GM06990 (cell line): Measurements from ENCODE around the gene GEN1.
A peak's percentile ranks its signal among the peaks of the same experiment; 100 is the strongest.

Source experiments
- DNase-seq: peaks from one replicate; pipeline ENCODE4 v3.0.0-alpha.2; 2011; ENCODE audit not compliant: insufficient read length; ENCODE audit errors: extremely low read depth
- H3K27me3 ChIP-seq: replicated peaks from 2 replicates; pipeline ENCODE4 v1.6.0; 2011; ENCODE audit warnings: low read length; ENCODE audit not compliant: control insufficient read depth, insufficient read depth
- H3K36me3 ChIP-seq: 2 replicates; pipeline ENCODE4 v1.5.1; 2011; ENCODE audit warnings: low read length; ENCODE audit not compliant: control insufficient read depth, insufficient read depth
- H3K4me3 ChIP-seq: replicated peaks from 2 replicates; pipeline ENCODE4 v1.5.1; 2011; ENCODE audit warnings: low read depth, mild to moderate bottlenecking, control low read depth, low read length
- TF ChIP-seq, protein P1 (sequence below): IDR thresholded peaks from 2 replicates; pipeline ENCODE4 v1.5.1; 2011; ENCODE audit warnings: low read length, control low read depth, mild to moderate bottlenecking, inconsistent platforms; ENCODE audit not compliant: insufficient read depth, poor library complexity, severe bottlenecking

The GEN1 gene

GRCh38 chr2:17813742-17814473 is 60.0 kb downstream of the GEN1 start:
- Histone ChIP-seq H3K4me3 (no peak overlapping the region), H3K36me3 (no peaks in the 10 kb centered on the region), H3K27me3 (no peaks in the 10 kb centered on the region)
- DNase-seq, result peak; percentile 75
- TF ChIP-seq, protein P1, sequence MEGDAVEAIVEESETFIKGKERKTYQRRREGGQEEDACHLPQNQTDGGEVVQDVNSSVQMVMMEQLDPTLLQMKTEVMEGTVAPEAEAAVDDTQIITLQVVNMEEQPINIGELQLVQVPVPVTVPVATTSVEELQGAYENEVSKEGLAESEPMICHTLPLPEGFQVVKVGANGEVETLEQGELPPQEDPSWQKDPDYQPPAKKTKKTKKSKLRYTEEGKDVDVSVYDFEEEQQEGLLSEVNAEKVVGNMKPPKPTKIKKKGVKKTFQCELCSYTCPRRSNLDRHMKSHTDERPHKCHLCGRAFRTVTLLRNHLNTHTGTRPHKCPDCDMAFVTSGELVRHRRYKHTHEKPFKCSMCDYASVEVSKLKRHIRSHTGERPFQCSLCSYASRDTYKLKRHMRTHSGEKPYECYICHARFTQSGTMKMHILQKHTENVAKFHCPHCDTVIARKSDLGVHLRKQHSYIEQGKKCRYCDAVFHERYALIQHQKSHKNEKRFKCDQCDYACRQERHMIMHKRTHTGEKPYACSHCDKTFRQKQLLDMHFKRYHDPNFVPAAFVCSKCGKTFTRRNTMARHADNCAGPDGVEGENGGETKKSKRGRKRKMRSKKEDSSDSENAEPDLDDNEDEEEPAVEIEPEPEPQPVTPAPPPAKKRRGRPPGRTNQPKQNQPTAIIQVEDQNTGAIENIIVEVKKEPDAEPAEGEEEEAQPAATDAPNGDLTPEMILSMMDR, result no peak

- Histone ChIP-seq H3K36me3 (no peaks in the 10 kb centered on the region), H3K4me3 (no peak overlapping the region), H3K27me3 (no peaks in the 10 kb centered on the region)
- no peak for DNase-seq
- TF ChIP-seq, protein P1, result no peak
These were observed 60.7 kb downstream of the GEN1 start for GRCh38 chr2:17814601-17815000.

- no peaks in the 10 kb centered on the region for H3K27me3 ChIP-seq
- H3K36me3 ChIP-seq, result no peaks in the 10 kb centered on the region
- H3K4me3 ChIP-seq, result no peak overlapping the region
- peak; percentile 59 for DNase-seq
- TF ChIP-seq, protein P1, result no peak
These were observed 61.7 kb downstream of the GEN1 start for GRCh38 chr2:17815468-17816184.

- TF ChIP-seq, protein P1, result no peak
- Histone ChIP-seq H3K27me3 (no peaks in the 10 kb centered on the region), H3K36me3 (no peaks in the 10 kb centered on the region), H3K4me3 (no peak within 1 kb of the TSS)
- no peak for DNase-seq
These were observed 62.7 kb downstream of the GEN1 start, which contains the start of gene MSGN1 for GRCh38 chr2:17816396-17817245. Gene MSGN1 (plus strand): TSS chr2:17816460. CDS start chr2:17816519, 59 bp downstream.

- Histone ChIP-seq H3K4me3 (no peak overlapping the region), H3K27me3 (no peaks in the 10 kb centered on the region), H3K36me3 (no peaks in the 10 kb centered on the region)
- no peak for DNase-seq
- TF ChIP-seq, protein P1, result no peak
These were observed 64.4 kb downstream of the GEN1 start for GRCh38 chr2:17818235-17818815.
